ENCODE measurements around the gene SIGLEC7. TPM values are rescaled to one million over a fixed set of nuclear protein-coding genes. Genes with fewer than 3 reads are reported as not detected.
A peak's percentile ranks its signal among the peaks of the same experiment; 100 is the strongest.

The SIGLEC7 gene
- total and polyA plus RNA-seq, 10 of the 15 experiments (the other 5 are each of a cell fraction or from before 2014, with no cell fraction given): 0.15 TPM; not detected in 9

DNA sequence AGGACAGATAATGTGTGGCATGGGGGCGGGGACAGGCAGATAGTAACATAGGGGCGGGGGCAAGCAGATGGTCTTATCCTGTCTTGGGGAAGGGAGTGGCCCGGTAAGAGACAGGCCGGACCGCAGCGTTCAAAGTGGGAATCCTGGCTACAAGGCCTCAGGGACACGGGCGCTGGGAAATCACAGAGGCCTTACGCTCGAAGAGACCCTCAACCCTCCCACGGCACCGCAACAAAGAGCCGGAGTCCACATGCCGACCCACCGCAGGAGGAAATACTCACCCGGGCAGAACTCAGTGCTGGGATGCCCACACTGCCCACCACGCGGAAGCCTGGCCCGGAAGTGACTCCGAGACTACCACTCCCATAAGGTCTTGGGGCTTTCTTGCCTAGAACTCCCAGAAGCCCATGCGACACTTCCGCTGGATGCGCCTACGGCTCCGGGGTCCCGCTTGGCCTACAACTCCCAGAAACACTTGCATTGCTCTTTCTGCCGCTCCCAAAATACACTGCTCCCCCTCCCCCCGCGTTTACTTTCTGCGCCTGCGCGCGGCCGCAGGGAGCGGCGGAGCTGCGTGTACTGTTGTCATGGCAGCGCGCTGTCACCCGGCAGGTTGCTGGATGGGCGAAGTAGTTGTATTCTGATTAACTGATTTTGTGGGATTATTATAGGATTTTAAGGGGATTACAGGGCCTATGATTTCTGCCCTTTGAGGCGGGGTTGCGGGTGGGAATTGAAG is 33.9 kb upstream of the SIGLEC7 start, which contains the start of gene CTU1 (continued):
- TF ChIP-seq, protein P1, sequence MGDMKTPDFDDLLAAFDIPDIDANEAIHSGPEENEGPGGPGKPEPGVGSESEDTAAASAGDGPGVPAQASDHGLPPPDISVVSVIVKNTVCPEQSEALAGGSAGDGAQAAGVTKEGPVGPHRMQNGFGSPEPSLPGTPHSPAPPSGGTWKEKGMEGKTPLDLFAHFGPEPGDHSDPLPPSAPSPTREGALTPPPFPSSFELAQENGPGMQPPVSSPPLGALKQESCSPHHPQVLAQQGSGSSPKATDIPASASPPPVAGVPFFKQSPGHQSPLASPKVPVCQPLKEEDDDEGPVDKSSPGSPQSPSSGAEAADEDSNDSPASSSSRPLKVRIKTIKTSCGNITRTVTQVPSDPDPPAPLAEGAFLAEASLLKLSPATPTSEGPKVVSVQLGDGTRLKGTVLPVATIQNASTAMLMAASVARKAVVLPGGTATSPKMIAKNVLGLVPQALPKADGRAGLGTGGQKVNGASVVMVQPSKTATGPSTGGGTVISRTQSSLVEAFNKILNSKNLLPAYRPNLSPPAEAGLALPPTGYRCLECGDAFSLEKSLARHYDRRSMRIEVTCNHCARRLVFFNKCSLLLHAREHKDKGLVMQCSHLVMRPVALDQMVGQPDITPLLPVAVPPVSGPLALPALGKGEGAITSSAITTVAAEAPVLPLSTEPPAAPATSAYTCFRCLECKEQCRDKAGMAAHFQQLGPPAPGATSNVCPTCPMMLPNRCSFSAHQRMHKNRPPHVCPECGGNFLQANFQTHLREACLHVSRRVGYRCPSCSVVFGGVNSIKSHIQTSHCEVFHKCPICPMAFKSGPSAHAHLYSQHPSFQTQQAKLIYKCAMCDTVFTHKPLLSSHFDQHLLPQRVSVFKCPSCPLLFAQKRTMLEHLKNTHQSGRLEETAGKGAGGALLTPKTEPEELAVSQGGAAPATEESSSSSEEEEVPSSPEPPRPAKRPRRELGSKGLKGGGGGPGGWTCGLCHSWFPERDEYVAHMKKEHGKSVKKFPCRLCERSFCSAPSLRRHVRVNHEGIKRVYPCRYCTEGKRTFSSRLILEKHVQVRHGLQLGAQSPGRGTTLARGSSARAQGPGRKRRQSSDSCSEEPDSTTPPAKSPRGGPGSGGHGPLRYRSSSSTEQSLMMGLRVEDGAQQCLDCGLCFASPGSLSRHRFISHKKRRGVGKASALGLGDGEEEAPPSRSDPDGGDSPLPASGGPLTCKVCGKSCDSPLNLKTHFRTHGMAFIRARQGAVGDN (IDR thresholded peaks at IDR 0.05): 0 out of 2 replicates have a peak, but pooled peaks have one; percentile 14
- peak; percentile 96 for TF ChIP-seq RFX5 (IDR thresholded peaks at IDR 0.05; ENCODE audit: low read depth, low read length)
- TF ChIP-seq, protein P2, sequence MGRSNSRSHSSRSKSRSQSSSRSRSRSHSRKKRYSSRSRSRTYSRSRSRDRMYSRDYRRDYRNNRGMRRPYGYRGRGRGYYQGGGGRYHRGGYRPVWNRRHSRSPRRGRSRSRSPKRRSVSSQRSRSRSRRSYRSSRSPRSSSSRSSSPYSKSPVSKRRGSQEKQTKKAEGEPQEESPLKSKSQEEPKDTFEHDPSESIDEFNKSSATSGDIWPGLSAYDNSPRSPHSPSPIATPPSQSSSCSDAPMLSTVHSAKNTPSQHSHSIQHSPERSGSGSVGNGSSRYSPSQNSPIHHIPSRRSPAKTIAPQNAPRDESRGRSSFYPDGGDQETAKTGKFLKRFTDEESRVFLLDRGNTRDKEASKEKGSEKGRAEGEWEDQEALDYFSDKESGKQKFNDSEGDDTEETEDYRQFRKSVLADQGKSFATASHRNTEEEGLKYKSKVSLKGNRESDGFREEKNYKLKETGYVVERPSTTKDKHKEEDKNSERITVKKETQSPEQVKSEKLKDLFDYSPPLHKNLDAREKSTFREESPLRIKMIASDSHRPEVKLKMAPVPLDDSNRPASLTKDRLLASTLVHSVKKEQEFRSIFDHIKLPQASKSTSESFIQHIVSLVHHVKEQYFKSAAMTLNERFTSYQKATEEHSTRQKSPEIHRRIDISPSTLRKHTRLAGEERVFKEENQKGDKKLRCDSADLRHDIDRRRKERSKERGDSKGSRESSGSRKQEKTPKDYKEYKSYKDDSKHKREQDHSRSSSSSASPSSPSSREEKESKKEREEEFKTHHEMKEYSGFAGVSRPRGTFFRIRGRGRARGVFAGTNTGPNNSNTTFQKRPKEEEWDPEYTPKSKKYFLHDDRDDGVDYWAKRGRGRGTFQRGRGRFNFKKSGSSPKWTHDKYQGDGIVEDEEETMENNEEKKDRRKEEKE (IDR thresholded peaks at IDR 0.05): no peak
- no peak for TF ChIP-seq RCOR1 (conservative IDR thresholded peaks at IDR 0.05; ENCODE audit: low read depth, low read length)
- TF ChIP-seq NR2C1 (IDR thresholded peaks at IDR 0.05): peak; percentile 83
- TF ChIP-seq, protein P3, sequence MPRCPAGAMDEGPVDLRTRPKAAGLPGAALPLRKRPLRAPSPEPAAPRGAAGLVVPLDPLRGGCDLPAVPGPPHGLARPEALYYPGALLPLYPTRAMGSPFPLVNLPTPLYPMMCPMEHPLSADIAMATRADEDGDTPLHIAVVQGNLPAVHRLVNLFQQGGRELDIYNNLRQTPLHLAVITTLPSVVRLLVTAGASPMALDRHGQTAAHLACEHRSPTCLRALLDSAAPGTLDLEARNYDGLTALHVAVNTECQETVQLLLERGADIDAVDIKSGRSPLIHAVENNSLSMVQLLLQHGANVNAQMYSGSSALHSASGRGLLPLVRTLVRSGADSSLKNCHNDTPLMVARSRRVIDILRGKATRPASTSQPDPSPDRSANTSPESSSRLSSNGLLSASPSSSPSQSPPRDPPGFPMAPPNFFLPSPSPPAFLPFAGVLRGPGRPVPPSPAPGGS (IDR thresholded peaks at IDR 0.05; ENCODE audit: borderline replicate concordance, insufficient read depth, low read depth, low read length, poor library complexity, severe bottlenecking): no peak
- 0 out of 2 replicates have a peak, but pooled peaks have one; percentile 24 for TF ChIP-seq STAT3 (IDR thresholded peaks at IDR 0.05; ENCODE audit: low read depth, low read length)
- TF ChIP-seq, protein P4, sequence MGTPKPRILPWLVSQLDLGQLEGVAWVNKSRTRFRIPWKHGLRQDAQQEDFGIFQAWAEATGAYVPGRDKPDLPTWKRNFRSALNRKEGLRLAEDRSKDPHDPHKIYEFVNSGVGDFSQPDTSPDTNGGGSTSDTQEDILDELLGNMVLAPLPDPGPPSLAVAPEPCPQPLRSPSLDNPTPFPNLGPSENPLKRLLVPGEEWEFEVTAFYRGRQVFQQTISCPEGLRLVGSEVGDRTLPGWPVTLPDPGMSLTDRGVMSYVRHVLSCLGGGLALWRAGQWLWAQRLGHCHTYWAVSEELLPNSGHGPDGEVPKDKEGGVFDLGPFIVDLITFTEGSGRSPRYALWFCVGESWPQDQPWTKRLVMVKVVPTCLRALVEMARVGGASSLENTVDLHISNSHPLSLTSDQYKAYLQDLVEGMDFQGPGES (IDR thresholded peaks at IDR 0.05): peak; percentile 45; the same call in 1 of the 2 replicates
- TF ChIP-seq, protein P5, sequence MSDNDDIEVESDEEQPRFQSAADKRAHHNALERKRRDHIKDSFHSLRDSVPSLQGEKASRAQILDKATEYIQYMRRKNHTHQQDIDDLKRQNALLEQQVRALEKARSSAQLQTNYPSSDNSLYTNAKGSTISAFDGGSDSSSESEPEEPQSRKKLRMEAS (IDR thresholded peaks at IDR 0.05; ENCODE audit: low read depth, low read length): peak; percentile 68; the same call in 1 of the 2 replicates
- no peak for TF ChIP-seq EGR1 (IDR thresholded peaks at IDR 0.05; ENCODE audit: borderline replicate concordance in 1 of 2, low read depth in 2 of 2, low read length in 2 of 2)
- TF ChIP-seq SUZ12 (IDR thresholded peaks at IDR 0.05; ENCODE audit: unreplicated experiment): no peak
- TF ChIP-seq, protein P6, sequence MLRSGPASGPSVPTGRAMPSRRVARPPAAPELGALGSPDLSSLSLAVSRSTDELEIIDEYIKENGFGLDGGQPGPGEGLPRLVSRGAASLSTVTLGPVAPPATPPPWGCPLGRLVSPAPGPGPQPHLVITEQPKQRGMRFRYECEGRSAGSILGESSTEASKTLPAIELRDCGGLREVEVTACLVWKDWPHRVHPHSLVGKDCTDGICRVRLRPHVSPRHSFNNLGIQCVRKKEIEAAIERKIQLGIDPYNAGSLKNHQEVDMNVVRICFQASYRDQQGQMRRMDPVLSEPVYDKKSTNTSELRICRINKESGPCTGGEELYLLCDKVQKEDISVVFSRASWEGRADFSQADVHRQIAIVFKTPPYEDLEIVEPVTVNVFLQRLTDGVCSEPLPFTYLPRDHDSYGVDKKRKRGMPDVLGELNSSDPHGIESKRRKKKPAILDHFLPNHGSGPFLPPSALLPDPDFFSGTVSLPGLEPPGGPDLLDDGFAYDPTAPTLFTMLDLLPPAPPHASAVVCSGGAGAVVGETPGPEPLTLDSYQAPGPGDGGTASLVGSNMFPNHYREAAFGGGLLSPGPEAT (IDR thresholded peaks at IDR 0.05; ENCODE audit: low read depth): no peak
- TF ChIP-seq MYC (IDR thresholded peaks at IDR 0.05; ENCODE audit: insufficient read depth, insufficient read length, insufficient replicate concordance, low read length, severe bottlenecking): peak; percentile 88
- 0 out of 2 replicates have a peak, but pooled peaks have one; percentile 51 for TF ChIP-seq POLR2AphosphoS2 (IDR thresholded peaks at IDR 0.05; ENCODE audit: low read depth, low read length)

All from GM12878 (cell line).